SK-N-SH (cell line): ENCODE data around the gene TNFAIP1.

Source experiments
- CTCF ChIP-seq: fragments of 200-600 bp; sonication (generic); IDR thresholded peaks from 2 replicates; pipeline ENCODE4 v1.6.1; 2017; ENCODE audit warnings: antibody characterized with exemption, mild to moderate bottlenecking, moderate library complexity
- JUND ChIP-seq: IDR thresholded peaks from 2 replicates; pipeline ENCODE4 v1.4.0; 2012
- PBX3 ChIP-seq: IDR thresholded peaks from 2 replicates; pipeline ENCODE4; 2012
- POLR2AphosphoS5 ChIP-seq: IDR thresholded peaks from 2 replicates; pipeline ENCODE4 v1.6.1; 2012; ENCODE audit warnings: low read depth, low read length
- REST ChIP-seq: IDR thresholded peaks from 2 replicates; pipeline ENCODE4 v1.6.1; 2012; ENCODE audit warnings: mild to moderate bottlenecking, low read depth, low read length, moderate library complexity
- SMC3 ChIP-seq: IDR thresholded peaks from 2 replicates; pipeline ENCODE4 v1.6.1; 2012; ENCODE audit warnings: low read depth, low read length, improper control_type of control experiment
- TAF1 ChIP-seq: IDR thresholded peaks from 2 replicates; pipeline ENCODE4 v1.6.1; 2012; ENCODE audit warnings: low read depth, mild to moderate bottlenecking, low read length, moderate library complexity, borderline replicate concordance
- USF2 ChIP-seq: fragments of 150-350 bp; IDR thresholded peaks from 2 replicates; pipeline ENCODE4 v1.6.1; 2017; ENCODE audit warnings: antibody characterized with exemption, low read length, low read depth, borderline replicate concordance
- YY1 ChIP-seq: IDR thresholded peaks from 2 replicates; pipeline ENCODE4 v1.4.0; 2012; ENCODE audit warnings: low read depth, mild to moderate bottlenecking

- TF ChIP-seq USF2 (no peak), CTCF (no peak), PBX3 (no peak), REST (no peak), POLR2AphosphoS5 (no peak), SMC3 (no peak), YY1 (no peak), TAF1 (no peak), JUND (no peak)
These were observed 32.8 kb downstream of the TNFAIP1 start for GRCh38 chr17:28368306-28368831.
